GM18909 (cell line): ENCODE results near the gene DDIT4L.
A peak's percentile ranks its signal among the peaks of the same experiment; 100 is the strongest.
"Not testable (repeated sequence)": the region's sequence is repeated elsewhere in the genome, so short reads cannot be mapped to it uniquely, and the experiment has no call there.

Source experiments
- ATAC-seq: cut with Tn5 transposase; IDR thresholded peaks from one replicate; pipeline ENCODE4 v1.9.1; 2021; ENCODE audit warnings: mild to moderate bottlenecking; ENCODE audit not compliant: unreplicated experiment, poor library complexity

DDIT4L gene

GRCh38 chr4:100189820-100190642, at the start of gene DDIT4L:
Gene DDIT4L (minus strand): TSS chr4:100190468. CDS start chr4:100189983, 485 bp downstream.
- no peak for ATAC-seq

GRCh38 chr4:100240008-100240407, 49.7 kb upstream of the DDIT4L start:
- ATAC-seq: no peak

- no peak for ATAC-seq
These were observed 34.5 kb upstream of the DDIT4L start for GRCh38 chr4:100224721-100225120.

- ATAC-seq: no peak
These were observed 33.9 kb upstream of the DDIT4L start for GRCh38 chr4:100224160-100224559.

GRCh38 chr4:100208964-100209363, 18.7 kb upstream of the DDIT4L start:
- peak; percentile 97 for ATAC-seq

GRCh38 chr4:100208459-100208858, 18.2 kb upstream of the DDIT4L start:
- ATAC-seq: peak; percentile 19

GRCh38 chr4:100206850-100207249, 16.6 kb upstream of the DDIT4L start:
- ATAC-seq: no peak

- ATAC-seq: no peak
These were observed 7.8 kb upstream of the DDIT4L start for GRCh38 chr4:100198061-100198460.

GRCh38 chr4:100196388-100197071, 6.3 kb upstream of the DDIT4L start:
- not testable (repeated sequence) for ATAC-seq

- ATAC-seq: no peak
These were observed 654 bp upstream of the DDIT4L start for GRCh38 chr4:100190643-100191600.

- no peak for ATAC-seq
These were observed 1.4 kb downstream of the DDIT4L start for GRCh38 chr4:100188829-100189228.

GRCh38 chr4:100187781-100188180, 2.5 kb downstream of the DDIT4L start:
- ATAC-seq: no peak

- no peak for ATAC-seq
These were observed 5.5 kb downstream of the DDIT4L start for GRCh38 chr4:100184787-100185186.

- no peak for ATAC-seq
These were observed 12.4 kb downstream of the DDIT4L start for GRCh38 chr4:100177855-100178254.

- no peak for ATAC-seq
These were observed 13.1 kb downstream of the DDIT4L start for GRCh38 chr4:100177126-100177525.

- no peak for ATAC-seq
These were observed 14.4 kb downstream of the DDIT4L start for GRCh38 chr4:100175858-100176257.

GRCh38 chr4:100174985-100175383, 15.3 kb downstream of the DDIT4L start:
- ATAC-seq: no peak

- ATAC-seq: no peak
These were observed 19.3 kb downstream of the DDIT4L start for GRCh38 chr4:100170986-100171385.

GRCh38 chr4:100169491-100170485, 20.5 kb downstream of the DDIT4L start:
- ATAC-seq: no peak
